Stimulated activated CD8-positive, alpha-beta memory T cell treated with anti-CD3 and anti-CD28 coated beads, Interleukin-7, amount 100 ng/mL, for 24 hours (primary cell): ENCODE measurements around the gene EVA1A.
"Not testable (repeated sequence)": the region's sequence is repeated elsewhere in the genome, so short reads cannot be mapped to it uniquely, and the experiment has no call there.

Source experiments
- DNase-seq: peaks from one replicate; pipeline ENCODE4 v3.0.0-alpha.2; 2020; ENCODE audit warnings: low read depth

The EVA1A gene

GRCh38 chr2:75483878-75484277, 76.9 kb downstream of the EVA1A start:
- DNase-seq, result no peak

- DNase-seq, result no peak
Observed at GRCh38 chr2:75482398-75482797, 78.3 kb downstream of the EVA1A start.

GRCh38 chr2:75480971-75481836, 79.5 kb downstream of the EVA1A start:
- DNase-seq, result no peak

GRCh38 chr2:75477696-75478095, 83.0 kb downstream of the EVA1A start:
- not testable (repeated sequence) for DNase-seq

- DNase-seq, result no peak
Observed at GRCh38 chr2:75476761-75477160, 84.0 kb downstream of the EVA1A start.

GRCh38 chr2:75475976-75476375, 84.8 kb downstream of the EVA1A start:
- DNase-seq, result no peak

- DNase-seq, result no peak
Observed at GRCh38 chr2:75475049-75475448, 85.7 kb downstream of the EVA1A start.

GRCh38 chr2:75474115-75474514, 86.6 kb downstream of the EVA1A start:
- no peak for DNase-seq

GRCh38 chr2:75466708-75467311, 93.9 kb downstream of the EVA1A start:
- no peak for DNase-seq

GRCh38 chr2:75465317-75465984, 95.3 kb downstream of the EVA1A start:
- DNase-seq, result no peak

- DNase-seq, result no peak
Observed at GRCh38 chr2:75464348-75464946, 96.3 kb downstream of the EVA1A start.

GRCh38 chr2:75462721-75463120, 98.0 kb downstream of the EVA1A start:
- no peak for DNase-seq

GRCh38 chr2:75462206-75462605, 98.5 kb downstream of the EVA1A start:
- DNase-seq, result no peak

- no peak for DNase-seq
Observed at GRCh38 chr2:75460630-75461029, 100.1 kb downstream of the EVA1A start.

GRCh38 chr2:75459565-75460310, 101.0 kb downstream of the EVA1A start:
- no peak for DNase-seq

- DNase-seq, result no peak
Observed at GRCh38 chr2:75458201-75458600, 102.5 kb downstream of the EVA1A start.

GRCh38 chr2:75456825-75457224, 103.9 kb downstream of the EVA1A start:
- no peak for DNase-seq

- no peak for DNase-seq
Observed at GRCh38 chr2:75456111-75456510, 104.6 kb downstream of the EVA1A start.

GRCh38 chr2:75454241-75454620, 106.5 kb downstream of the EVA1A start:
- DNase-seq, result no peak

GRCh38 chr2:75453384-75454240, 107.1 kb downstream of the EVA1A start:
- no peak for DNase-seq

GRCh38 chr2:75450068-75450467, 110.7 kb downstream of the EVA1A start:
- no peak for DNase-seq
